ENCODE results near the gene CATSPERB. TPM values are rescaled to one million over a fixed set of nuclear protein-coding genes. Genes with fewer than 3 reads are reported as not detected.

CATSPERB gene
- total and polyA plus RNA-seq, 3 experiments from 2014 or later: 0.20 to 1.2 (median 1.1) TPM

GRCh38 chr14:91754819-91755218 lies 22.9 kb upstream of the CATSPERB start:
- Histone ChIP-seq H3K4me3 (ENCODE audit: low read length) (no peak overlapping the region), H3K4me1 (ENCODE audit: insufficient read depth, low read length) (no peaks in the 10 kb centered on the region), H3K27ac (ENCODE audit: low read depth, low read length) (no peak overlapping the region), H3K36me3 (ENCODE audit: insufficient read depth, low read length) (no peaks in the 10 kb centered on the region), H3K9me3 (ENCODE audit: low read length) (no peaks in the 10 kb centered on the region), H3K27me3 (ENCODE audit: insufficient read depth, low read length, poor library complexity, severe bottlenecking) (no peaks in the 10 kb centered on the region)
- no peaks in the 10 kb centered on the region for H3K27me3 Mint-ChIP-seq
- H3K27ac Mint-ChIP-seq: peak overlapping the region in 1 of 8 donors; percentile 4
- H3K4me3 Mint-ChIP-seq: no peak overlapping the region
- ChIA-PET CTCF (no interaction called here), POLR2A (no interaction called here)
- peaks cover 0 to 8% (median 3%) of the 10 kb centered on the region in 5 donors for H3K9me3 Mint-ChIP-seq
- peaks cover 0 to 3% (median 2%) of the 10 kb centered on the region in 3 donors for H3K4me1 Mint-ChIP-seq
- no peak for DNase-seq
- peaks cover 5 to 14% (median 14%) of the 10 kb centered on the region in 3 donors for H3K36me3 Mint-ChIP-seq

GRCh38 chr14:91754185-91754584 lies 22.3 kb upstream of the CATSPERB start:
- Mint-ChIP-seq H3K4me1 (peaks cover 0 to 3% (median 2%) of the 10 kb centered on the region in 3 donors), H3K4me3 (no peak overlapping the region), H3K27me3 (no peaks in the 10 kb centered on the region), H3K27ac (peak overlapping the region in 1 of 8 donors; percentile 4), H3K36me3 (peaks cover 5 to 8% (median 7%) of the 10 kb centered on the region in 3 donors), H3K9me3 (peaks cover 0 to 4% (median 2%) of the 10 kb centered on the region in 5 donors)
- no peaks in the 10 kb centered on the region for H3K36me3 ChIP-seq (ENCODE audit: insufficient read depth, low read length)
- POLR2A ChIA-PET: no interaction called here
- H3K4me3 ChIP-seq (ENCODE audit: low read length): no peak overlapping the region
- H3K4me1 ChIP-seq (ENCODE audit: insufficient read depth, low read length): no peaks in the 10 kb centered on the region
- no peak for DNase-seq
- CTCF ChIA-PET: no interaction called here
- H3K27ac ChIP-seq (ENCODE audit: low read depth, low read length): no peak overlapping the region
- no peaks in the 10 kb centered on the region for H3K27me3 ChIP-seq (ENCODE audit: insufficient read depth, low read length, poor library complexity, severe bottlenecking)
- H3K9me3 ChIP-seq (ENCODE audit: low read length): no peaks in the 10 kb centered on the region

- Mint-ChIP-seq H3K27me3 (no peaks in the 10 kb centered on the region), H3K9me3 (no peaks in the 10 kb centered on the region), H3K4me1 (peaks cover 0 to 3% (median 2%) of the 10 kb centered on the region in 3 donors), H3K27ac (peak overlapping the region in 1 of 8 donors; percentile 4), H3K4me3 (no peak overlapping the region), H3K36me3 (peaks cover 2 to 4% (median 2%) of the 10 kb centered on the region in 3 donors)
- no peak overlapping the region for H3K4me3 ChIP-seq (ENCODE audit: low read length)
- no peak overlapping the region for H3K27ac ChIP-seq (ENCODE audit: low read depth, low read length)
- POLR2A ChIA-PET: no interaction called here
- H3K36me3 ChIP-seq (ENCODE audit: insufficient read depth, low read length): no peaks in the 10 kb centered on the region
- H3K9me3 ChIP-seq (ENCODE audit: low read length): no peaks in the 10 kb centered on the region
- DNase-seq: no peak
- CTCF ChIA-PET: interaction anchor here (1.0 to 1.2 kb wide), 2 partner anchors 8 to 26 kb away, joined by 3 to 4 read pairs; no protein-coding TSS in a partner anchor
- H3K27me3 ChIP-seq (ENCODE audit: insufficient read depth, low read length, poor library complexity, severe bottlenecking): no peaks in the 10 kb centered on the region
- H3K4me1 ChIP-seq (ENCODE audit: insufficient read depth, low read length): no peaks in the 10 kb centered on the region
Observed at GRCh38 chr14:91753501-91754128, 21.7 kb upstream of the CATSPERB start.

GRCh38 chr14:91752961-91753360 lies 21.1 kb upstream of the CATSPERB start:
- no peak overlapping the region for H3K4me3 ChIP-seq (ENCODE audit: low read length)
- POLR2A ChIA-PET: no interaction called here
- H3K27me3 ChIP-seq (ENCODE audit: insufficient read depth, low read length, poor library complexity, severe bottlenecking): no peaks in the 10 kb centered on the region
- H3K27ac Mint-ChIP-seq: no peak overlapping the region
- H3K36me3 ChIP-seq (ENCODE audit: insufficient read depth, low read length): no peaks in the 10 kb centered on the region
- H3K4me1 Mint-ChIP-seq: peaks cover 0 to 2% (median 0%) of the 10 kb centered on the region in 3 donors
- H3K9me3 ChIP-seq (ENCODE audit: low read length): no peaks in the 10 kb centered on the region
- no peak for DNase-seq
- H3K27me3 Mint-ChIP-seq: no peaks in the 10 kb centered on the region
- peaks cover 0 to 4% (median 0%) of the 10 kb centered on the region in 3 donors for H3K36me3 Mint-ChIP-seq
- CTCF ChIA-PET: interaction anchor here (1.0 to 1.2 kb wide), 2 partner anchors 9 to 27 kb away, joined by 3 to 4 read pairs; no protein-coding TSS in a partner anchor
- H3K4me1 ChIP-seq (ENCODE audit: insufficient read depth, low read length): no peaks in the 10 kb centered on the region
- H3K9me3 Mint-ChIP-seq: no peaks in the 10 kb centered on the region
- no peak overlapping the region for H3K4me3 Mint-ChIP-seq
- no peak overlapping the region for H3K27ac ChIP-seq (ENCODE audit: low read depth, low read length)

- Histone ChIP-seq H3K36me3 (ENCODE audit: insufficient read depth, low read length) (no peaks in the 10 kb centered on the region), H3K27ac (ENCODE audit: low read depth, low read length) (no peak overlapping the region), H3K4me1 (ENCODE audit: insufficient read depth, low read length) (no peaks in the 10 kb centered on the region), H3K27me3 (ENCODE audit: insufficient read depth, low read length, poor library complexity, severe bottlenecking) (no peaks in the 10 kb centered on the region), H3K9me3 (ENCODE audit: low read length) (no peaks in the 10 kb centered on the region), H3K4me3 (ENCODE audit: low read length) (no peak overlapping the region)
- no peak for DNase-seq
- Mint-ChIP-seq H3K4me3 (no peak overlapping the region), H3K9me3 (no peaks in the 10 kb centered on the region), H3K4me1 (peaks cover 0 to 2% (median 0%) of the 10 kb centered on the region in 3 donors), H3K27ac (no peak overlapping the region), H3K36me3 (peaks cover 0 to 2% (median 0%) of the 10 kb centered on the region in 3 donors), H3K27me3 (no peaks in the 10 kb centered on the region)
- CTCF ChIA-PET: no interaction called here
- POLR2A ChIA-PET: no interaction called here
Observed at GRCh38 chr14:91751719-91752118, 19.8 kb upstream of the CATSPERB start.

GRCh38 chr14:91750634-91751198 lies 18.8 kb upstream of the CATSPERB start:
- no peak overlapping the region for H3K4me3 Mint-ChIP-seq
- Histone ChIP-seq H3K27ac (ENCODE audit: low read depth, low read length) (no peak overlapping the region), H3K36me3 (ENCODE audit: insufficient read depth, low read length) (no peaks in the 10 kb centered on the region), H3K27me3 (ENCODE audit: insufficient read depth, low read length, poor library complexity, severe bottlenecking) (no peaks in the 10 kb centered on the region), H3K4me1 (ENCODE audit: insufficient read depth, low read length) (no peaks in the 10 kb centered on the region), H3K4me3 (ENCODE audit: low read length) (no peak overlapping the region), H3K9me3 (ENCODE audit: low read length) (no peaks in the 10 kb centered on the region)
- H3K9me3 Mint-ChIP-seq: no peaks in the 10 kb centered on the region
- ChIA-PET CTCF (no interaction called here), POLR2A (no interaction called here)
- H3K36me3 Mint-ChIP-seq: peaks cover 0 to 2% (median 0%) of the 10 kb centered on the region in 3 donors
- DNase-seq: no peak
- peaks cover 0 to 2% (median 0%) of the 10 kb centered on the region in 3 donors for H3K4me1 Mint-ChIP-seq
- no peaks in the 10 kb centered on the region for H3K27me3 Mint-ChIP-seq
- H3K27ac Mint-ChIP-seq: no peak overlapping the region

GRCh38 chr14:91749868-91750267 lies 18.0 kb upstream of the CATSPERB start:
- Mint-ChIP-seq H3K4me1 (peaks cover 0 to 2% (median 0%) of the 10 kb centered on the region in 3 donors), H3K4me3 (no peak overlapping the region), H3K36me3 (peaks cover 0 to 2% (median 0%) of the 10 kb centered on the region in 3 donors), H3K27ac (no peak overlapping the region), H3K27me3 (peaks cover 0 to 1% of the 10 kb centered on the region in 2 donors), H3K9me3 (no peaks in the 10 kb centered on the region)
- Histone ChIP-seq H3K27ac (ENCODE audit: low read depth, low read length) (no peak overlapping the region), H3K4me3 (ENCODE audit: low read length) (no peak overlapping the region), H3K4me1 (ENCODE audit: insufficient read depth, low read length) (no peaks in the 10 kb centered on the region), H3K27me3 (ENCODE audit: insufficient read depth, low read length, poor library complexity, severe bottlenecking) (no peaks in the 10 kb centered on the region), H3K9me3 (ENCODE audit: low read length) (no peaks in the 10 kb centered on the region), H3K36me3 (ENCODE audit: insufficient read depth, low read length) (no peaks in the 10 kb centered on the region)
- DNase-seq: no peak
- ChIA-PET POLR2A (no interaction called here), CTCF (no interaction called here)

- H3K27me3 ChIP-seq (ENCODE audit: insufficient read depth, low read length, poor library complexity, severe bottlenecking): no peaks in the 10 kb centered on the region
- no peaks in the 10 kb centered on the region for H3K9me3 ChIP-seq (ENCODE audit: low read length)
- DNase-seq: no peak
- Mint-ChIP-seq H3K36me3 (peaks cover 0 to 2% (median 0%) of the 10 kb centered on the region in 3 donors), H3K9me3 (no peaks in the 10 kb centered on the region), H3K4me1 (peaks cover 0 to 2% (median 0%) of the 10 kb centered on the region in 3 donors), H3K27me3 (peaks cover 0 to 1% of the 10 kb centered on the region in 2 donors), H3K4me3 (no peak overlapping the region), H3K27ac (no peak overlapping the region)
- CTCF ChIA-PET: no interaction called here
- no peak overlapping the region for H3K27ac ChIP-seq (ENCODE audit: low read depth, low read length)
- POLR2A ChIA-PET: interaction anchor here (0.6 kb wide), 1 partner anchor 358 kb away, joined by 6 read pairs; the partner anchor contains the start of gene ATXN3
- H3K4me1 ChIP-seq (ENCODE audit: insufficient read depth, low read length): no peaks in the 10 kb centered on the region
- no peaks in the 10 kb centered on the region for H3K36me3 ChIP-seq (ENCODE audit: insufficient read depth, low read length)
- H3K4me3 ChIP-seq (ENCODE audit: low read length): no peak overlapping the region
Observed at GRCh38 chr14:91748049-91748448, 16.2 kb upstream of the CATSPERB start.
